ENCODE results near the gene MEP1A. TPM values are rescaled to one million over a fixed set of nuclear protein-coding genes. Genes with fewer than 3 reads are reported as not detected.
A peak's percentile ranks its signal among the peaks of the same experiment; 100 is the strongest.

Gene MEP1A
- total and polyA plus RNA-seq, 8 donors = 0.43 to 15.6 (median 9.8) TPM; not detected in 5

DNA sequence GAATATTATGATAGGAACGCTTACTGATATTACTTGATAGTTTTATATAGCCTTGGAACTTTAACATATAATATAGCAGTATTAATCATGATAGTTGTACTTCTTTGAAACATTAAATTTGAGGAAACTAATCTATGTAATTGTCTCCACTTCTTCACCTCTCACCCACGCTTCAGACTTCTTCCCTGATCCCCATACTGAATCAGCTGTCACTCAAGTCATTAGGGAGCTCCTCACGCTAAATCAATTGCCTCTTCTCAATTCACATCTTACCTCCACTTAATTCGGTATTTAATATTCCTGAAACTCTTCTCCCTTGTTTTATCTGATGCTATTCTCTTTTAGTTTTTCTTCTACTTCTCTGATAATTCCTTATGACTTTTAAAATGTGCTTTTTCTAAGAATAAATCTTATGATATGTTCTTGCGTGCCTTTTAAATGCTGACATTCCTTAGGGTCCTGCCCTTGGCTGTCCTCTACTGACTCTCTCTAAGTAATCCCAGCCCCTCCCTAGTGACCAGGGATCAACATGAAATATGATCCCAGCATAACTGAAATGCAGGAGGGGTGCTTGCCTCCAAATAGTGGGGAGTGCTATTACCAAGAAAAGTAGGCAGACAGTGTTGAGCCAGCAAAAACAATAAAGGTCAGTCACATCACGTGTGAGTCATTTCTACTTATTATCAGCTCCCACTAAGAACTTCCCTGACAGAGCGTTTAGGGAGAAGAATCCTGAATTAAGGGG lies 36.5 kb upstream of the MEP1A start:
- no peaks in the 10 kb centered on the region for H3K9me3 ChIP-seq
- H3K4me1 ChIP-seq = no peaks in the 10 kb centered on the region
- H3K27me3 ChIP-seq = no peaks in the 10 kb centered on the region
- intact Hi-C loops (cut with DNase I; ENCODE audit: low total_unique reads) = no loop called here
- TF ChIP-seq POLR2AphosphoS5 (IDR thresholded peaks at IDR 0.05) = no peak
- TF ChIP-seq CTCF (IDR thresholded peaks at IDR 0.05) = no peak
- no peak overlapping the region for H3K4me3 ChIP-seq
- no peak overlapping the region for H3K27ac ChIP-seq
- WGBS, 5 donors = 57 to 63% (median 61%) methylated on average over 7 of the region's 7 CpGs
- peak in 1 of 2 donors; percentile 68 for DNase-seq
- no peaks in the 10 kb centered on the region for H3K36me3 ChIP-seq

- intact Hi-C loops (cut with DNase I; ENCODE audit: low total_unique reads) = no loop called here
- no peak for TF ChIP-seq EP300 (IDR thresholded peaks at IDR 0.05)
- no peak for TF ChIP-seq POLR2AphosphoS5 (IDR thresholded peaks at IDR 0.05)
- no peaks in the 10 kb centered on the region for H3K27me3 ChIP-seq
- H3K4me1 ChIP-seq = no peaks in the 10 kb centered on the region
- H3K27ac ChIP-seq = no peak overlapping the region
- no peak overlapping the region for H3K4me3 ChIP-seq
- H3K36me3 ChIP-seq = no peaks in the 10 kb centered on the region
- H3K9me3 ChIP-seq = no peaks in the 10 kb centered on the region
- peak in 1 of 2 donors; percentile 23 for DNase-seq
- WGBS, 5 donors = 73 to 87% (median 76%) methylated on average over 2 of the region's 2 CpGs
Observed at GRCh38 chr6:46757214-46757596, 36.0 kb upstream of the MEP1A start.

DNA sequence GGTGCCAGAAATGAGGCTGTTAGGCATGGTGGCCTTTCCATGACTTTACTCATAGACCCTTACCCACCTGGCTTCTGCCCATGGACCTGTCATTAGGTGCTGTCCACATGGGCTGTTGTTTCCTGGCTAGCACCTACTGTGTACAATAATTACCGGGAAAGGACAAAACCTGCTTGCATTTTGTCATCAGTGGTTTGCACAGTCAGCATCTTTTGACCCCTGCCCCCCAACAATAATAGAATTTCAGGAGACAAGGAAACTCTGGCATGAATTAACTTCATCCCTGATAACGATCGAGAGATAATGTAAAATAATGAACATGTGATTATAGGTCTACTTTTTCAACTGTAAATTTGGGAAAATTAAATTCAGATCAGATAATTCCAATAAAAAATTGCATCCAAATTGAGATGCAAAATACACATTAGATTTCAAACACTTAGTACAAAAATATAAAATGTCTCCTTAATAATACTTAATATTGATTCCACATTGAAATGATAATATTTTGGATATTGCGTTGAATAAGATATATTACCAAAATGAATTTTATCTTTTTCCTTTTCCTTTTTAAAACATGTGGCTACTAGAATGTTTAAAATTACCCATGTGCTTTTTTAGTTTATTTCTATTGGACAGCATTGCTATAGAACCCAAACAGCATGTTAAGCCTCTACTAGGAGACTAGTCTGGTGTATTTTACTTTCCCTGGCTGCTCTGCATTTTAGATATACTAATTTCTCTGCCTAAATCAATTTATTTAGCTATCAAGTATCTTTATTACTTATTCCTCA lies 34.0 kb upstream of the MEP1A start:
- Histone ChIP-seq H3K36me3 (no peaks in the 10 kb centered on the region), H3K4me1 (no peaks in the 10 kb centered on the region), H3K4me3 (no peak overlapping the region), H3K27me3 (no peaks in the 10 kb centered on the region), H3K9me3 (no peaks in the 10 kb centered on the region), H3K27ac (no peak overlapping the region)
- TF ChIP-seq CTCF (IDR thresholded peaks at IDR 0.05) = no peak
- no peak for TF ChIP-seq EP300 (IDR thresholded peaks at IDR 0.05)
- TF ChIP-seq POLR2AphosphoS5 (IDR thresholded peaks at IDR 0.05) = no peak
- TF ChIP-seq POLR2A (IDR thresholded peaks at IDR 0.05) = no peak
- DNase-seq = no peak
- intact Hi-C loops (cut with DNase I; ENCODE audit: low total_unique reads) = no loop called here
- WGBS, 5 donors = 85 to 95% (median 87%) methylated on average over 4 of the region's 4 CpGs

GRCh38 chr6:46760925-46761324 lies 32.3 kb upstream of the MEP1A start:
- no peak for DNase-seq
- TF ChIP-seq CTCF (IDR thresholded peaks at IDR 0.05) (no peak), EP300 (IDR thresholded peaks at IDR 0.05) (no peak), POLR2AphosphoS5 (IDR thresholded peaks at IDR 0.05) (no peak), POLR2A (IDR thresholded peaks at IDR 0.05) (no peak)
- Histone ChIP-seq H3K9me3 (no peaks in the 10 kb centered on the region), H3K4me3 (no peak overlapping the region), H3K4me1 (no peaks in the 10 kb centered on the region), H3K27me3 (no peaks in the 10 kb centered on the region), H3K27ac (no peak overlapping the region), H3K36me3 (no peaks in the 10 kb centered on the region)
- intact Hi-C loops (cut with DNase I; ENCODE audit: low total_unique reads) = no loop called here
- 63 to 71% (median 70%) methylated on average over 3 of the region's 3 CpGs for WGBS, 5 donors
